Brain microvascular endothelial cell (primary cell): ENCODE measurements around the gene HIVEP3.

Experiments
- DNase-seq: peaks from one replicate; pipeline ENCODE4 v3.0.0-alpha.2; 2020
- H3K27ac ChIP-seq: fragments of 250-450 bp; sonication (Bioruptor Pico); 2 replicates; pipeline ENCODE4 v1.5.1; 2020; ENCODE audit warnings: mild to moderate bottlenecking, moderate library complexity
- H3K27me3 ChIP-seq: fragments of 250-450 bp; sonication (Bioruptor Pico); replicated peaks from 2 replicates; pipeline ENCODE4 v1.5.1; 2020; ENCODE audit warnings: mild to moderate bottlenecking
- H3K36me3 ChIP-seq: fragments of 250-450 bp; sonication (Bioruptor Pico); replicated peaks from 2 replicates; pipeline ENCODE4 v1.5.1; 2020; ENCODE audit warnings: mild to moderate bottlenecking
- H3K4me3 ChIP-seq: 2 replicates; pipeline ENCODE4 v1.5.1; 2011; ENCODE audit warnings: low read depth, mild to moderate bottlenecking, control low read depth, low read length, moderate library complexity
- CTCF ChIP-seq: IDR thresholded peaks from 2 replicates; pipeline ENCODE4 v1.5.1; 2011; ENCODE audit warnings: low read depth, mild to moderate bottlenecking, moderate library complexity, low read length, control low read depth, inconsistent platforms; ENCODE audit errors: missing control alignments
- in situ Hi-C: cut with HindIII; loops from 2 replicates; pipeline ENCODE4 v1.10.0; 2017; ENCODE audit warnings: low sequenced_read_pairs, low pct_ligation_motif_present

HIVEP3 gene

GRCh38 chr1:41823471-41823870 lies 95.3 kb downstream of the HIVEP3 start:
- no peaks in the 10 kb centered on the region for H3K27me3 ChIP-seq
- TF ChIP-seq CTCF = no peak
- in situ Hi-C loops = no loop called here
- H3K36me3 ChIP-seq = no peaks in the 10 kb centered on the region
- no peak for DNase-seq
- no peak overlapping the region for H3K27ac ChIP-seq
- H3K4me3 ChIP-seq = no peak overlapping the region

GRCh38 chr1:41822866-41823265 lies 95.9 kb downstream of the HIVEP3 start:
- DNase-seq = no peak
- in situ Hi-C loops = no loop called here

GRCh38 chr1:41819843-41820242 lies 98.9 kb downstream of the HIVEP3 start:
- in situ Hi-C loops = no loop called here
- Histone ChIP-seq H3K36me3 (no peaks in the 10 kb centered on the region), H3K27ac (no peak overlapping the region), H3K4me3 (no peak overlapping the region), H3K27me3 (no peaks in the 10 kb centered on the region)
- TF ChIP-seq CTCF = no peak
- DNase-seq = no peak

More at GRCh38 chr1:41822866-41823265, 95.9 kb downstream of the HIVEP3 start:
- no peak overlapping the region for H3K4me3 ChIP-seq
- no peak for TF ChIP-seq CTCF
- H3K27me3 ChIP-seq = no peaks in the 10 kb centered on the region
- no peak overlapping the region for H3K27ac ChIP-seq
- H3K36me3 ChIP-seq = no peaks in the 10 kb centered on the region

- H3K4me3 ChIP-seq = no peak overlapping the region
- no peak for DNase-seq
- in situ Hi-C loops = no loop called here
- no peaks in the 10 kb centered on the region for H3K36me3 ChIP-seq
- no peak overlapping the region for H3K27ac ChIP-seq
- TF ChIP-seq CTCF = no peak
- H3K27me3 ChIP-seq = no peaks in the 10 kb centered on the region
Observed at GRCh38 chr1:41819069-41819468, 99.7 kb downstream of the HIVEP3 start.

- Histone ChIP-seq H3K27me3 (no peaks in the 10 kb centered on the region), H3K4me3 (no peak overlapping the region), H3K36me3 (no peaks in the 10 kb centered on the region), H3K27ac (no peak overlapping the region)
- TF ChIP-seq CTCF = no peak
- DNase-seq = no peak
- in situ Hi-C loops = no loop called here
Observed at GRCh38 chr1:41816061-41816460, 102.7 kb downstream of the HIVEP3 start.

- peak; percentile 27 for DNase-seq
- H3K27ac ChIP-seq = no peak overlapping the region
- TF ChIP-seq CTCF = no peak
- no peaks in the 10 kb centered on the region for H3K27me3 ChIP-seq
- no peaks in the 10 kb centered on the region for H3K36me3 ChIP-seq
- H3K4me3 ChIP-seq = no peak overlapping the region
- in situ Hi-C loops = no loop called here
Observed at GRCh38 chr1:41813755-41814745, 104.7 kb downstream of the HIVEP3 start.
